PFSK-1 (cell line): Measurements from ENCODE around the gene LIPA.

Experiments
- FOXP2 ChIP-seq: optimal IDR thresholded peaks from 2 replicates; pipeline ENCODE3; 2011; ENCODE audit warnings: borderline replicate concordance, control low read depth, inconsistent platforms; ENCODE audit not compliant: insufficient read depth; ENCODE audit errors: extremely low read length, extremely low read depth
- POLR2AphosphoS5 ChIP-seq: IDR thresholded peaks from 2 replicates; pipeline ENCODE4 v1.6.1; 2012; ENCODE audit warnings: low read depth, mild to moderate bottlenecking, control low read depth, low read length, moderate library complexity
- REST ChIP-seq, 2 experiments: IDR thresholded peaks; 2 replicates each; pipeline versions ENCODE4 v1.6.1 to v1.8.0; 2011 to 2012; ENCODE audit warnings: low read depth in 2 of 2, low read length in 2 of 2, control low read depth in 1 of 2, inconsistent platforms in 1 of 2, mild to moderate bottlenecking in 1 of 2, moderate library complexity in 1 of 2; ENCODE audit not compliant: insufficient read depth in 1 of 2
- SIN3A ChIP-seq: IDR thresholded peaks from 2 replicates; pipeline ENCODE4 v1.6.1; 2012; ENCODE audit warnings: mild to moderate bottlenecking, low read length, moderate library complexity, borderline replicate concordance; ENCODE audit not compliant: insufficient read depth
- TAF1 ChIP-seq: IDR thresholded peaks from 2 replicates; pipeline ENCODE4 v1.6.1; 2012; ENCODE audit warnings: low read length, control low read depth, borderline replicate concordance; ENCODE audit not compliant: insufficient read depth

Gene LIPA

GRCh38 chr10:89248990-89249389 lies 2.6 kb downstream of the LIPA start:
- TF ChIP-seq REST (IDR thresholded peaks at IDR 0.05; ENCODE audit: insufficient read depth in 1 of 2, low read depth in 2 of 2, low read length in 2 of 2) (no peak), SIN3A (no peak), TAF1 (no peak)

GRCh38 chr10:89245802-89246201 lies 5.8 kb downstream of the LIPA start:
- no peak for TF ChIP-seq TAF1
- no peak for TF ChIP-seq SIN3A

GRCh38 chr10:89242840-89243568 lies 8.6 kb downstream of the LIPA start:
- TF ChIP-seq TAF1: no peak
- no peak for TF ChIP-seq REST (IDR thresholded peaks at IDR 0.05; ENCODE audit: insufficient read depth in 1 of 2, low read depth in 2 of 2, low read length in 2 of 2)
- no peak for TF ChIP-seq POLR2AphosphoS5

GRCh38 chr10:89242345-89242684 lies 9.3 kb downstream of the LIPA start:
- TF ChIP-seq REST (IDR thresholded peaks at IDR 0.05; ENCODE audit: insufficient read depth in 1 of 2, low read depth in 2 of 2, low read length in 2 of 2) (no peak), TAF1 (no peak), POLR2AphosphoS5 (no peak), FOXP2 (no peak), SIN3A (no peak)

GRCh38 chr10:89241486-89242344 lies 9.9 kb downstream of the LIPA start:
- no peak for TF ChIP-seq FOXP2
- no peak for TF ChIP-seq TAF1
- no peak for TF ChIP-seq REST (IDR thresholded peaks at IDR 0.05; ENCODE audit: insufficient read depth in 1 of 2, low read depth in 2 of 2, low read length in 2 of 2)
- no peak for TF ChIP-seq SIN3A
- no peak for TF ChIP-seq POLR2AphosphoS5
